HFFc6 (cell line): ENCODE results near the gene GNPTAB. TPM values are rescaled to one million over a fixed set of nuclear protein-coding genes. Genes with fewer than 3 reads are reported as not detected.
A peak's percentile ranks its signal among the peaks of the same experiment; 100 is the strongest.

Experiments
- DNase-seq: peaks from one replicate; pipeline ENCODE4 v3.0.0-alpha.2; 2018
- H3K27ac Mint-ChIP-seq: 2 replicates; pipeline ENCODE4 v1.8.0; 2020; ENCODE audit warnings: mild to moderate bottlenecking, mixed read lengths
- H3K27me3 Mint-ChIP-seq: 2 replicates; pipeline ENCODE4 v1.8.0; 2021; ENCODE audit warnings: mild to moderate bottlenecking, moderate library complexity, mixed read lengths; ENCODE audit not compliant: insufficient read depth
- H3K36me3 Mint-ChIP-seq: 2 replicates; pipeline ENCODE4 v1.8.0; 2021; ENCODE audit warnings: low read depth, mixed read lengths
- H3K4me1 Mint-ChIP-seq: 2 replicates; pipeline ENCODE4 v1.8.0; 2020; ENCODE audit warnings: low read depth, mixed read lengths
- H3K4me3 Mint-ChIP-seq: 2 replicates; pipeline ENCODE4 v1.8.0; 2020; ENCODE audit warnings: mild to moderate bottlenecking, moderate library complexity, mixed read lengths
- H3K9me3 Mint-ChIP-seq: 2 replicates; pipeline ENCODE4 v1.8.0; 2020; ENCODE audit warnings: mild to moderate bottlenecking, mixed read lengths
- CTCF ChIP-seq: fragments of 200-600 bp; sonication (generic); IDR thresholded peaks from 2 replicates; pipeline ENCODE4 v1.5.0; 2021; ENCODE audit warnings: antibody characterized with exemption, mild to moderate bottlenecking
- total RNA-seq, 6 experiments: library from RNA; stranded (reverse); fragmentation: NEBNext Ultra II Directional; extraction: Animal tissue kit (Norgen Biotek cat#: 25700); gene quantifications; 2 replicates in 1 of 6; 3 replicates in 5 of 6; pipeline ENCODE4 v1.2.3, GENCODE V29; 2021

Gene GNPTAB
- total RNA-seq, 6 experiments from 2014 or later: 37.1 to 53.6 (median 44.9) TPM

- TF ChIP-seq CTCF: no peak
- peaks cover 35% of the 10 kb centered on the region for H3K4me1 Mint-ChIP-seq
- peaks cover 19% of the 10 kb centered on the region for H3K36me3 Mint-ChIP-seq
- no peak overlapping the region for H3K4me3 Mint-ChIP-seq
- DNase-seq: no peak
- no peaks in the 10 kb centered on the region for H3K9me3 Mint-ChIP-seq
- H3K27me3 Mint-ChIP-seq: peaks cover under 1% of the 10 kb centered on the region; the same call in 1 of the 2 replicates
- no peak overlapping the region for H3K27ac Mint-ChIP-seq
Observed at GRCh38 chr12:101789171-101789570, 41.6 kb downstream of the GNPTAB start.

- Mint-ChIP-seq H3K27me3 (peaks cover 2% of the 10 kb centered on the region; the same call in 1 of the 2 replicates), H3K4me1 (peaks cover 37% of the 10 kb centered on the region), H3K4me3 (no peak overlapping the region), H3K27ac (no peak overlapping the region), H3K36me3 (peaks cover 21% of the 10 kb centered on the region), H3K9me3 (no peaks in the 10 kb centered on the region)
- DNase-seq: no peak
- no peak for TF ChIP-seq CTCF
Observed at GRCh38 chr12:101785671-101786070, 45.1 kb downstream of the GNPTAB start.

DNA sequence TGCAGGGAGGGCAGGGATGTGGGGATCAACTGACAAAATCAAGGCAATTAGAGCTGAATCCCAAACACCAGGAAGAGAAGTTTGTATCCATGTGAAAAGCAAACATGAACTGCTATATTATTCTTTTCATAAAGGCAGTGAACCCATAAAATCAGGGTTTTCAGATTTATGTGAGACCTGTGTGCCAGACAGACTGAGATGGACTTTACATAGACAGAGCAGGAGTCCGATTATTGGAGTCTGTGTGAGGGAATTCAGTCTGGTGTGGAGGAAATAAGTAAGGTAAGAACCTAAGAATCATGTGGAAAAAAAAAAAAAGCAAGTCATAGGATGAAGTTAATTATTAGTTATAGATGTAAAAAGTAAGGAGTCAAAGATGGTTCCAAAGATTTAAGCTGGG is 46.4 kb downstream of the GNPTAB start:
- Mint-ChIP-seq H3K4me3 (no peak overlapping the region), H3K27me3 (peaks cover 2% of the 10 kb centered on the region; the same call in 1 of the 2 replicates), H3K4me1 (peaks cover 37% of the 10 kb centered on the region), H3K9me3 (no peaks in the 10 kb centered on the region), H3K27ac (no peak overlapping the region), H3K36me3 (peaks cover 21% of the 10 kb centered on the region)
- TF ChIP-seq CTCF: no peak
- DNase-seq: no peak

DNA sequence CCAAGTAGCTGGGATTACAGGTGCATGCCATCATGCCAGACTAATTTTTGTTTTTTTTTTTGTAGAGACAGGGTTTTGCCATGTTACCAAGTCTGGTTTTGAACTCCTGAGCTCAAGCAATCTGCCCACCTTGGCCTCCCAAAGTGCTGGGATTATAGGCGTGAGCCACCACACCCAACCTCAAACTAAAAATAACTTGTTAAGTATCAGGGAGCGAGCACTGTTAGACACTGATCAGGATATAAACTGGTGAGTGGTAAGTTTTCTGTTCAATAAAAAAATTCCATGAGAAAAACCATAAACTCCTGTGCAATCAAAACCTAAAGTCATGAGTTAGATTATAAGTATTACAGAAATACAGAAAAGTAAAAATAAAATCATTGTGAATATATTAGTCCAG is 46.9 kb downstream of the GNPTAB start:
- TF ChIP-seq CTCF: no peak
- Mint-ChIP-seq H3K27ac (no peak overlapping the region), H3K36me3 (peaks cover 20% of the 10 kb centered on the region), H3K27me3 (peaks cover 2% of the 10 kb centered on the region; the same call in 1 of the 2 replicates), H3K4me3 (no peak overlapping the region), H3K4me1 (peaks cover 37% of the 10 kb centered on the region), H3K9me3 (no peaks in the 10 kb centered on the region)
- DNase-seq: no peak

DNA sequence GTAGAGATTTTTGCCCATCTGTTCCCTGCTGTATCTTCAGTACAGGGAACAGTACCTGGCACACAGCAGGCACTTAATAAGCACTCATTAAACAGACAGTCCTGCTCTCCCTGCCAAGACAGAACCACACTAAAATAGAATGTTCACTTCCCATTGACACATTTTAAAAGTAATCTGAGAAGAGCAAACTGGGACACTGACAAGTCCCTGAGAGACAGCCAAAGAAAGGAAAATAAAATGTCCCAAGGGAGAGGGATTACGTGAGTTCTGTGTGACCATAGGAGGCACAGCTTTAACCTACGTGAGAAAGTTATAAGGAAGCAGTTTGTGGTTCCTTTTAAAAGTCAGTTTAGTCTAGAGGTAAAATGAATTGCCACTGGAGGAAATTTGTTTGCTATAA is 47.6 kb downstream of the GNPTAB start:
- Mint-ChIP-seq H3K4me3 (no peak overlapping the region), H3K27ac (peak overlapping the region; percentile 60), H3K9me3 (no peaks in the 10 kb centered on the region), H3K36me3 (peaks cover 19% of the 10 kb centered on the region), H3K27me3 (peaks cover 2% of the 10 kb centered on the region; the same call in 1 of the 2 replicates), H3K4me1 (peaks cover 42% of the 10 kb centered on the region)
- TF ChIP-seq CTCF: no peak
- no peak for DNase-seq
